B cell (primary cell): ENCODE measurements around the gene GRK1. TPM values are rescaled to one million over a fixed set of nuclear protein-coding genes. Genes with fewer than 3 reads are reported as not detected.

Experiments used
- ATAC-seq: fragments of 200-7000 bp; cut with Tn5 transposase; one replicate; pipeline ENCODE4 v1.10.0; 2021; ENCODE audit warnings: low read depth, mild to moderate bottlenecking, moderate number of reproducible peaks, moderate library complexity
- CTCF ChIA-PET: fragments of 350-600 bp; sonication (Branson Sonifier 250); formaldehyde crosslinking; loops from one replicate; lab custom pipeline; 2021; ENCODE audit warnings: antibody characterized with exemption, inconsistent platforms; lab: Charles Lee
- POLR2A ChIA-PET: fragments of 350-600 bp; sonication (Branson Sonifier 250); formaldehyde crosslinking; loops from one replicate; lab custom pipeline; 2021; ENCODE audit warnings: antibody characterized with exemption; lab: Charles Lee
- DNase-seq: peaks from one replicate; pipeline ENCODE4 v3.0.0; 2013
- H2AFZ ChIP-seq: 2 replicates; pipeline ENCODE4 v1.6.1; 2012; ENCODE audit warnings: mild to moderate bottlenecking, low read depth, low read length; ENCODE audit not compliant: insufficient read depth, poor library complexity, severe bottlenecking
- H3K27ac ChIP-seq, 2 donors: 1 replicate in 1 of 2; 2 replicates in 1 of 2; pipeline ENCODE4 v1.5.1; 2012 to 2013; ENCODE audit warnings: low read length in 2 of 2, mild to moderate bottlenecking in 2 of 2, moderate library complexity in 1 of 2
- H3K27me3 ChIP-seq, 4 experiments: fragments of 200-600 bp in 1 of 4; sonication (generic) in 1 of 4; replicated peaks in 1 of 4; 1 replicate in 2 of 4; 2 replicates in 2 of 4; pipeline versions ENCODE4 v1.6.1 to v1.7.0; 2013 to 2016; ENCODE audit warnings: low read length in 3 of 4, mild to moderate bottlenecking in 2 of 4, mixed read lengths in 1 of 4, moderate library complexity in 1 of 4; ENCODE audit not compliant: insufficient read depth in 4 of 4, control insufficient read depth in 3 of 4; ENCODE audit errors: control extremely low read depth in 1 of 4
- H3K36me3 ChIP-seq, 2 experiments: replicated peaks in 1 of 2; 1 replicate in 1 of 2; 2 replicates in 1 of 2; pipeline versions ENCODE4 v1.6.1 to v1.7.1; 2013; ENCODE audit warnings: low read length in 1 of 2; ENCODE audit not compliant: insufficient read depth in 2 of 2, control insufficient read depth in 1 of 2; ENCODE audit errors: control extremely low read depth in 1 of 2, extremely low read depth in 1 of 2
- H3K4me1 ChIP-seq, 2 donors: fragments of 200-600 bp in 1 of 2; sonication (generic) in 1 of 2; 1 replicate in 1 of 2; 2 replicates in 1 of 2; pipeline versions ENCODE4 v1.5.1 to v1.6.1; 2013 to 2017; ENCODE audit warnings: low read length in 2 of 2; ENCODE audit not compliant: control insufficient read depth in 2 of 2, insufficient read depth in 2 of 2
- H3K4me2 ChIP-seq: replicated peaks from 2 replicates; pipeline ENCODE3; 2012; ENCODE audit warnings: mild to moderate bottlenecking, low read depth, low read length; ENCODE audit not compliant: poor library complexity, severe bottlenecking
- H3K4me3 ChIP-seq, 5 experiments: fragments of 200-600 bp in 1 of 5; sonication (generic) in 1 of 5; 1 replicate in 3 of 5; 2 replicates in 2 of 5; pipeline versions ENCODE4 v1.5.1 to v1.7.0; 2011 to 2016; ENCODE audit warnings: low read length in 4 of 5, mild to moderate bottlenecking in 4 of 5, low read depth in 2 of 5, control low read depth in 1 of 5, moderate library complexity in 1 of 5; ENCODE audit not compliant: insufficient read depth in 1 of 5; ENCODE audit errors: control extremely low read depth in 1 of 5, extremely low read depth in 1 of 5
- H3K79me2 ChIP-seq: fragments of 200-600 bp; sonication (generic); one replicate; pipeline ENCODE4 v1.6.0; 2016; ENCODE audit warnings: low read length; ENCODE audit not compliant: control insufficient read depth, insufficient read depth
- H3K9ac ChIP-seq: fragments of 200-600 bp; sonication (generic); 2 replicates; pipeline ENCODE4 v1.6.1; 2017; ENCODE audit warnings: mild to moderate bottlenecking, low read length, moderate library complexity
- H3K9me3 ChIP-seq, 3 donors: one replicate each; pipeline versions ENCODE4 v1.6.1 to v1.7.1; 2013; ENCODE audit warnings: low read length in 2 of 3; ENCODE audit not compliant: control insufficient read depth in 2 of 3, insufficient read depth in 1 of 3; ENCODE audit errors: control extremely low read depth in 1 of 3
- H4K20me1 ChIP-seq: 2 replicates; pipeline ENCODE4 v1.6.0; 2012; ENCODE audit warnings: mild to moderate bottlenecking, low read length; ENCODE audit not compliant: insufficient read depth, control insufficient read depth, poor library complexity, severe bottlenecking
- H3K27ac Mint-ChIP-seq: one replicate; pipeline ENCODE4 v1.8.0; 2021; ENCODE audit warnings: mixed read lengths
- H3K27me3 Mint-ChIP-seq: one replicate; pipeline ENCODE4 v1.8.0; 2021; ENCODE audit warnings: mixed read lengths
- H3K4me1 Mint-ChIP-seq: one replicate; pipeline ENCODE4 v1.8.0; 2021; ENCODE audit warnings: mixed read lengths
- H3K4me3 Mint-ChIP-seq: one replicate; pipeline ENCODE4 v1.8.0; 2021; ENCODE audit warnings: mixed read lengths
- H3K9me3 Mint-ChIP-seq: one replicate; pipeline ENCODE4 v1.8.0; 2022; ENCODE audit warnings: mixed read lengths; ENCODE audit not compliant: insufficient read depth
- CTCF ChIP-seq: fragments of 200-600 bp; IDR thresholded peaks from one replicate; pipeline ENCODE4 v1.8.0; 2022; ENCODE audit warnings: antibody characterized with exemption, mild to moderate bottlenecking
- EZH2 ChIP-seq: IDR thresholded peaks from 2 replicates; pipeline ENCODE4 v1.6.1; 2012; ENCODE audit warnings: borderline replicate concordance, low read depth, mild to moderate bottlenecking, moderate library complexity, low read length; ENCODE audit not compliant: insufficient read depth, poor library complexity, severe bottlenecking
- WGBS: methylation state at CpG from one replicate; pipeline ENCODE4 v1.1.5; 2013; ENCODE audit warnings: missing lambda C conversion rate; ENCODE audit not compliant: insufficient coverage; 5-methylcytosine and 5-hydroxymethylcytosine counted together
- intact Hi-C: fragments of 100-400 bp; cut with micrococcal nuclease; formaldehyde crosslinking; loops from one replicate; pipeline ENCODE4 v1.10.0; 2022
- polyA plus RNA-seq: library from polyadenylated mRNA; depleted of rRNA; stranded (reverse); fragments of >200 nt; gene quantifications from 2 replicates; pipeline ENCODE4 v1.2.3, GENCODE V29; 2012
- total RNA-seq, 2 donors: library from RNA; stranded (reverse); fragments of 120-200 nt in 1 of 2; gene quantifications; 1 replicate in 1 of 2; 2 replicates in 1 of 2; pipeline versions ENCODE4 v1.2.3 to v1.2.4, GENCODE V29; 2013 to 2022

The GRK1 gene
- total and polyA plus RNA-seq, 2 donors (not counting 1 experiment from before 2014, with no cell fraction given) = not detected

DNA sequence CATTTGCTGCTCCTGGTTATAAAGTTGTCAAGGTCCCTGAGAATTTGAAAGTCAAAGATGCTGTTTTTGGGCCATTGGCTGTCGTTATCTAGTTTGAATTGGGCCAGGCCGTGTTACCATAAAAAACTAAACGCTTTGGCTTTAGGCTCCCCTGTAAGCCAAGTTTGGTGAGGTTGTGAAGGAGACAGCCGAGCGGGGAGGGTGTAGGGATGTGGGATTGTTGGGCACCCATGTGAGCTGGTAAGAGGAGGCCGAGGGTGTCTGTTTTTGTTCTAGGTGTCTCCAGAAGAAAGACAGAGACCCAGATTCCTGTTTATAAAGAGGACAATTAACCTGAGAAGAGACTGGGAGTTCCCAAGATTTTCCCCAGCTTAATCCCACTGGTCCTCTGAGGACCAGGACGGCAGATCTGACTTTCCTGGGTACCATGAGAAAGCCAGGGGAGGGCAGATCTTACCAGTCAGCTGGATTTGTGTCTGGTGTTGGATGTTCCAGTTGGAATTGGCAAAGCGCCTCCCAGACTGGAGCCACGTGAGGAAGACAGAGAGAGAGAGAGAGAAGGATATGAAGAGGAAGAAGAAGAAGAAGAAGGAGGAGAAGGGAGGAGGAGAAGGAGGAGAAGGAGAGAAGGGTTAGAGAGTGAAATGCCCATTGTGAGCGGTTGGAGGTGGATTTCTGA is 117.1 kb downstream of the GRK1 start:
- H4K20me1 ChIP-seq = no peaks in the 10 kb centered on the region
- DNase-seq = no peak
- intact Hi-C loops = no loop called here
- Mint-ChIP-seq H3K4me1 (no peaks in the 10 kb centered on the region), H3K27me3 (peaks cover 34% of the 10 kb centered on the region), H3K9me3 (no peaks in the 10 kb centered on the region), H3K4me3 (no peak overlapping the region), H3K27ac (no peak overlapping the region)
- no peak for TF ChIP-seq CTCF
- TF ChIP-seq EZH2 = no peak
- CTCF ChIA-PET = no interaction called here
- no peaks in the 10 kb centered on the region for H3K9me3 ChIP-seq
- H3K36me3 ChIP-seq = no peaks in the 10 kb centered on the region
- H3K4me3 ChIP-seq = no peak overlapping the region
- peaks cover 0 to 4% (median 0%) of the 10 kb centered on the region in 4 experiments for H3K27me3 ChIP-seq
- no peak overlapping the region for H3K4me2 ChIP-seq
- no peaks in the 10 kb centered on the region for H3K4me1 ChIP-seq
- ATAC-seq = no peak
- POLR2A ChIA-PET = no interaction called here
- H3K9ac ChIP-seq = no peak overlapping the region
- 83% methylated on average over 9 of the region's 10 CpGs for WGBS
- H2AFZ ChIP-seq = no peak overlapping the region
- H3K27ac ChIP-seq = no peak overlapping the region
- H3K79me2 ChIP-seq = no peaks in the 10 kb centered on the region

GRCh38 chr13:113784645-113785024 is 117.6 kb downstream of the GRK1 start:
- CTCF ChIA-PET = no interaction called here
- no peaks in the 10 kb centered on the region for H3K9me3 Mint-ChIP-seq
- H3K27ac Mint-ChIP-seq = no peak overlapping the region
- Histone ChIP-seq H3K27ac (no peak overlapping the region), H3K4me2 (no peak overlapping the region), H3K9ac (no peak overlapping the region), H3K4me3 (no peak overlapping the region), H2AFZ (no peak overlapping the region), H3K4me1 (no peaks in the 10 kb centered on the region), H3K9me3 (no peaks in the 10 kb centered on the region), H3K79me2 (no peaks in the 10 kb centered on the region), H3K27me3 (peaks cover 0 to 4% (median 0%) of the 10 kb centered on the region in 4 experiments), H4K20me1 (no peaks in the 10 kb centered on the region), H3K36me3 (no peaks in the 10 kb centered on the region)
- POLR2A ChIA-PET = no interaction called here
- intact Hi-C loops = no loop called here
- DNase-seq (no peak), ATAC-seq (no peak)
- TF ChIP-seq EZH2 (no peak), CTCF (no peak)
- no peak overlapping the region for H3K4me3 Mint-ChIP-seq
- no peaks in the 10 kb centered on the region for H3K4me1 Mint-ChIP-seq
- WGBS = 82% methylated on average over 4 of the region's 5 CpGs
- H3K27me3 Mint-ChIP-seq = peaks cover 31% of the 10 kb centered on the region
